Muscle of leg (tissue), 11 donors: Measurements from ENCODE around the gene NUBPL. TPM values are rescaled to one million over a fixed set of nuclear protein-coding genes. Genes with fewer than 3 reads are reported as not detected.

Source experiments
- DNase-seq: peaks from one replicate; pipeline ENCODE4 v3.0.0; 2013
- H3K27ac ChIP-seq: one replicate; pipeline ENCODE4 v1.5.1; 2013; ENCODE audit warnings: mild to moderate bottlenecking, low read length, control low read depth
- H3K27me3 ChIP-seq: one replicate; pipeline ENCODE4 v1.6.1; 2013; ENCODE audit warnings: low read length; ENCODE audit not compliant: control insufficient read depth, insufficient read depth
- H3K36me3 ChIP-seq: one replicate; pipeline ENCODE4 v1.6.1; 2013; ENCODE audit warnings: low read length; ENCODE audit not compliant: control insufficient read depth, insufficient read depth
- H3K4me1 ChIP-seq: one replicate; pipeline ENCODE4 v1.6.1; 2013; ENCODE audit warnings: low read length; ENCODE audit not compliant: control insufficient read depth, insufficient read depth
- H3K4me3 ChIP-seq: one replicate; pipeline ENCODE4 v1.5.1; 2013; ENCODE audit warnings: low read length, control low read depth
- H3K9me3 ChIP-seq: replicated peaks from 2 replicates; pipeline ENCODE4 v1.6.1; 2013; ENCODE audit warnings: low read depth, low read length; ENCODE audit not compliant: control insufficient read depth
- WGBS: methylation state at CpG from one replicate; pipeline ENCODE4 v1.1.5; 2013; ENCODE audit warnings: missing lambda C conversion rate; ENCODE audit not compliant: insufficient coverage; 5-methylcytosine and 5-hydroxymethylcytosine counted together
- polyA plus RNA-seq, 8 donors: library from polyadenylated mRNA; unstranded; fragments of 120-200 nt; gene quantifications; one replicate each; pipeline versions ENCODE4 v1.2.1 to v1.2.3, GENCODE V29; 2013; ENCODE audit warnings: inconsistent platforms in 1 of 8, low replicate concordance in 1 of 8; ENCODE audit not compliant: insufficient read length in 8 of 8, insufficient read depth in 1 of 8
- total RNA-seq: library from RNA; stranded (reverse); fragments of 120-200 nt; gene quantifications from one replicate; pipeline ENCODE4 v1.2.4, GENCODE V29; 2013

The NUBPL gene
- total and polyA plus RNA-seq, 9 donors: 7.2 to 11.2 (median 8.2) TPM

DNA sequence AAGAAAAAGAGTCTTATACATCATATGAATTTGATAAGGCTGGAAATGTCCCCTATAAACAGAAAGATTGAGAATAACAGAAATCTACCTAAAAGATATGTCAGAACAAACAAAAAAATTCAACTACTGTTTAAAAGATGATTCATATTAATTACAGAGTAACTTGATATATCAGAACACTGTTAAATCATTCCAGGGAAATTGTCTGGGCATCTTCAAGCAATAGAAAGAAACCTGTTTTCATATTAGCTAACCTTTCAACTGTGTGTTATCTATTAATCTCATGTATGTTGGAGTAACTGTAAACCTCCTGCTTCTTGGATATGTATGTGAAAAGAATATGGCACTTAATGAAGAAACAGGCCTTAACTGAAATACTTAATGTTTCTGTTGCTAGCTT lies 96.7 kb downstream of the NUBPL start:
- no peak for DNase-seq
- H3K36me3 ChIP-seq: no peaks in the 10 kb centered on the region
- no peak overlapping the region for H3K4me3 ChIP-seq
- no peaks in the 10 kb centered on the region for H3K27me3 ChIP-seq
- H3K27ac ChIP-seq: no peak overlapping the region
- H3K9me3 ChIP-seq: peaks cover 4% of the 10 kb centered on the region
- H3K4me1 ChIP-seq: no peaks in the 10 kb centered on the region

DNA sequence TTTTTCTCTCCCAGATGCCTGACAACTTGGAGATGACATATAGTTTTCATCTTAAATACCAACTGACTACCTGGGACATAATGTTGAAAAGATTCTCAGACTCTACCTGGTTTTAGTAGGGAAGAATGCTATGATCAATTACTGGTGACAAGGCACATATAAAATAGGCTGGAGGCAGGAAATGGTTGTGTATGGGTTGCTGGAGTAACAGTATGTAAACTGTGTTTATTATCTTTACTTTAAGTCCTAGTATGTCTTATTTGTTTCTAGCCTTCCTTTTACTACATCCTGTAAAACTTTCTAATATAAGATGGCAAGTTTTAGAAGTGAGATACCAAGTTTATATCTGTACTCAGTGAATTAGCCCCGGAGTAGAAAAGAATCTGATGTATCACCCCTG lies 98.1 kb downstream of the NUBPL start:
- peak; percentile 2 for DNase-seq

DNA sequence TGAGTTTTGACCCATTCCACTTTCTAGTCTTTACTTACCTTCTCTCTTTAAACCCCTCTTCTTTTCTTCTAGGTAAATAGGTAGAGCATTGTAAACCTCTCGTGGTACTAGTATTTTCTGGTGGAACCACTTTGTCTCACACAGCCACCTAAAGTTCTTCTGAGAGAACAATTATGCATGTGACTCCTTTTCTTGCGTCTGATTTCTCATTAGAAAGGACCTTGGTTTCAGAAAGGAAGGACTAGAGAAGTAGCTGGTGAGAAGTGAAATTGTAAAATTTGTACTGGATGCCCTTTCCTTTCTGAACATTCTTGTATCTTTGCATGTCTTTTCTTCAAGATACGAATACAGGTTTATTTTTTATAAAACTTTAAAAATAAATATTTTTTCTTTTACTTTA lies 99.0 kb downstream of the NUBPL start:
- Histone ChIP-seq H3K4me3 (no peak overlapping the region), H3K27ac (no peak overlapping the region), H3K27me3 (no peaks in the 10 kb centered on the region), H3K9me3 (peaks cover 3% of the 10 kb centered on the region), H3K4me1 (no peaks in the 10 kb centered on the region), H3K36me3 (no peaks in the 10 kb centered on the region)
- DNase-seq: no peak
- WGBS: no CpG with 5 or more reads among the region's 3 CpGs

More for the DNA sequence above, 98.1 kb downstream of the NUBPL start:
- H3K27me3 ChIP-seq: no peaks in the 10 kb centered on the region
- no CpG with 5 or more reads among the region's 1 CpG for WGBS
- H3K27ac ChIP-seq: no peak overlapping the region
- no peak overlapping the region for H3K4me3 ChIP-seq
- no peaks in the 10 kb centered on the region for H3K36me3 ChIP-seq
- no peaks in the 10 kb centered on the region for H3K9me3 ChIP-seq
- no peaks in the 10 kb centered on the region for H3K4me1 ChIP-seq

DNA sequence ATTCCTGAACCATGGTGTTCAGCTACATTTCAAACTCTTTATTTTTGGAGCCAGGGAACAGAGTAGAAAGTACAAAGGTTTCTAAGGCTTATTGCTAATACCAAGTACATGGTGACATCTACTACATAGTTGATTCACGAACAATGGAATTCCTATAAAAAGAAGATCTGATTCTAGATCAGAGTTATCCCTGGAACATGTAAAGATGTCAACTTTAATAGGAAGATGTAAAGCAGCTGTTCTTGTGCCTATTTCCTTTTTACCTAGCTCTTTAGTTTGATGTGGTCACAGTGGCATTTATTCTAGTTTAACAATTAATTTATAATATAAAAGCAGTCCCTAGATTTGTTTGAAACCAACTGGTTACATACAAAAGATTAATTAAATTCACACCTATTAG lies 99.5 kb downstream of the NUBPL start:
- Histone ChIP-seq H3K4me3 (no peak overlapping the region), H3K4me1 (no peaks in the 10 kb centered on the region), H3K27me3 (no peaks in the 10 kb centered on the region), H3K36me3 (no peaks in the 10 kb centered on the region), H3K27ac (no peak overlapping the region), H3K9me3 (peaks cover 3% of the 10 kb centered on the region)
- no CpG with 5 or more reads among the region's 1 CpG for WGBS
- no peak for DNase-seq

DNA sequence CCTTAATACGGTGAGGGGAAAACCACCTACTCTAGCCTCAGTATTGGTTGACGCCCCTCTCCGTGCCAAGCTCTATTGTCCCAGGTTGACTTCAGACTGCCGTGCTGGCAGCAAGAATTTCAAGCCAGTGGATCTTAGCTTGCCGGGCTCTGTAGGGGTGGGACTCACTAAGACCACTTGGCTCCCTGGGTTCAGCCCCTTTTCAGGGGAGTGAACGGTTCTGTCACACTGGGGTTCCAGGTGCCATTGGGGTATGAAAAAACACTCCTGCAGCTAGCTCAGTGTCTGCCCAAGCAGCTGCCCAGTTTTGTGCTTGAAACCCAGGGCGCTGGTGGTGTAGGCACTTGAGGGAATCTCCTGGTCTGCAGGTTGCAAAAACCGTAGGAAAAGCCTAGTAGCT lies 107.1 kb downstream of the NUBPL start:
- Histone ChIP-seq H3K4me3 (no peak overlapping the region), H3K9me3 (peaks cover 8% of the 10 kb centered on the region), H3K36me3 (no peaks in the 10 kb centered on the region), H3K27me3 (no peaks in the 10 kb centered on the region), H3K27ac (no peak overlapping the region), H3K4me1 (no peaks in the 10 kb centered on the region)
- 94% methylated on average over 7 of the region's 8 CpGs for WGBS
- DNase-seq: no peak

DNA sequence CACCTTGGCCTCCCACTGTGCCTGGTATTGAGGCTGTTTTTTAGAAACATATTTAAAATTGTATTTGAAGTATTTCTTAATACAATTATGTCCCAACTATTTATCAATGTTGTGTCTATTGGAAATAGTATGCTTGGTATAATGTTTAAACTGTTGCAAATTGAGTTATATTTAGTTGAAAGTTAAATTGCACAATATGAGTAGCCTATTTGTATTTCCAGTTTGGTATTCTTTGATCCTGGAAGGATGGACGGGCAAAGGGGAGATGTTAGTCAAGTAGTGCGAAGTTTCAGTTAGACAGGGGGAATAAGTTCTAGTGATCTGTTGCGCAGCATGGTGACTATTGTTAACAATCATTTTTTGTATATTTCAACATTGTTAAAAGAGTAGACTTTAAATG lies 111.5 kb downstream of the NUBPL start:
- no peaks in the 10 kb centered on the region for H3K4me1 ChIP-seq
- H3K4me3 ChIP-seq: no peak overlapping the region
- no peaks in the 10 kb centered on the region for H3K27me3 ChIP-seq
- no CpG with 5 or more reads among the region's 3 CpGs for WGBS
- no peaks in the 10 kb centered on the region for H3K36me3 ChIP-seq
- H3K27ac ChIP-seq: no peak overlapping the region
- no peak for DNase-seq
- peaks cover 5% of the 10 kb centered on the region for H3K9me3 ChIP-seq

DNA sequence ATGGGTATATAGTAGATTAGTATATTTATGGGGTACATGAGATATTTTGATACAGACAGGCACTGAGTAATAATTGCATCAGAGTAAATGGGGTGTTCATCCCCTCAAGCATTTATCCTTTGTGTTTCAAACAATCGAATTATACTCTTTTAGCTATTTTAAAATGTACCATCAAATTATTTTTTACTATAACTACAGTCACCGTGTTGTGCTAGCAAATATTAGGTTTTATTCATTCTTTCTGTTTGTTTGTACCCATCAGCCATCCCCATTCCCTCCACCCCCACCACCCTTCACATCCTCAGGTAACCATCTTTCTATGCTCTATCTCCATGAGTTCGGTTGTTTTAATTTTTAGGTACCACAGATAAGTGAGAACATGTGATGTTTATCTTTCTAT lies 115.8 kb downstream of the NUBPL start:
- no peak overlapping the region for H3K27ac ChIP-seq
- H3K36me3 ChIP-seq: peaks cover 2% of the 10 kb centered on the region
- H3K9me3 ChIP-seq: no peaks in the 10 kb centered on the region
- DNase-seq: no peak
- H3K4me1 ChIP-seq: no peaks in the 10 kb centered on the region
- no CpG with 5 or more reads among the region's 3 CpGs for WGBS
- no peak overlapping the region for H3K4me3 ChIP-seq
- no peaks in the 10 kb centered on the region for H3K27me3 ChIP-seq

DNA sequence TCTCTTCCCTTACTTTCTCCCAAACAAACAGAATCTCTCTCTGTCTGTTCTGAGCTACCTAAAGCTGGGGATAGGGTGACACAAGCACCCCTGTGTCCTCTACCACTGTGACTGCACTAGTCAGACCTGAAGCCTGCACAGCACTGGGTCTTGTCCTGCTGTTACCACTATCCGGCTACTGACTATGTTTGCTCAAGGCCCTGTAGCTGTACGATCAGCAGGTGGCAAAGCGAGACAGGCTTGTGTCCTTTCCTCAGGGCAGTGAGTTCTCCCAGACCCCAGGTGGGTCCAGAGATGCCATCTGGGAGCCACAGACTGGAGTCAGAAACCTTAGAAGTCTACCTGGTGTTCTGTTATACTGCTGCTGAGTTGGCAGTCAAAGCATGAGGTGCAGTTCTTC lies 116.4 kb downstream of the NUBPL start:
- Histone ChIP-seq H3K4me1 (no peaks in the 10 kb centered on the region), H3K4me3 (no peak overlapping the region), H3K36me3 (peaks cover 2% of the 10 kb centered on the region), H3K9me3 (no peaks in the 10 kb centered on the region), H3K27ac (no peak overlapping the region), H3K27me3 (no peaks in the 10 kb centered on the region)
- 94% methylated on average over 3 of the region's 3 CpGs for WGBS
- no peak for DNase-seq

DNA sequence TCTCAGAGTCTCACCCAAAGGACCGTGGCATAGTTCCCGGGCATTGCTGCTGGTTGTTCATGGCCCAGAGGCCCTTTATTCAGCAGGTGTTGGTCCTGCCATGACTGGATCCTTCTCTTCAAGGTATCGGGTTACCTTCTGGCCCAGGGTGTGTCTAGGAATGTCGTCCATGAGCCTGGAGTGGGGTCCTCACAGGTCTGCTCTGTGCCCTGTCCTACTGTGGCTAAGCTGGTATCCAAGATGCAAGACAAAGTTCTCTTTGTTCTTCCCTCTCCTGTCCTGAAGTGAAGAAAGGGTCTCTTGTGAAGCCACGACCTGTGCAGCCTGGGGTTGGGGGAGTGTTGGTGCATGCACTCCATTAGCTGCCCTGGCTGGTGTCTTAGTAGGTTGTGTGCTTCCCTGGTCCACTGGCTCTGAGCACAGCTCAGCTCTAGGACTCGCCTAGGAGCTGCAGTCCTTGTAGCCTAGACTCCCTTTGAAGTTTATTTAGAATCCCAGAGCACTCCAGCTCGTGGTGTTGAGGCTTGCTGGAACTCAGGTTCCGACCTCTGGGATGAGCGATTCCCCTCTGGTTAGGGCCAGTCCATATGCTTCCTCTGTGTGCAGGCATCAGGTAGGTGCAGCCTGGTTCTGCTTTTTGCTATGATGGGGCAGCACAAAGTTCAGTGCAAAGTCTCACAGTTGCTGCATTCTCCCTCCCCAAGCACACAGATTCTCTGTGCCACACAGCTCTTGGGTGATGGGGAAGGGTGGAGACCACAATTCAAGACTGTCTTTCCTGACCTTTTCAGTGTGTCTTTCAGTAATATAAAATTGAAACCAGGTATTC lies 117.4 kb downstream of the NUBPL start:
- H3K27me3 ChIP-seq: no peaks in the 10 kb centered on the region
- H3K27ac ChIP-seq: no peak overlapping the region
- no peak for DNase-seq
- peaks cover 2% of the 10 kb centered on the region for H3K9me3 ChIP-seq
- H3K4me3 ChIP-seq: no peak overlapping the region
- H3K4me1 ChIP-seq: no peaks in the 10 kb centered on the region
- WGBS: 87% methylated on average over 8 of the region's 9 CpGs
- peaks cover 2% of the 10 kb centered on the region for H3K36me3 ChIP-seq

DNA sequence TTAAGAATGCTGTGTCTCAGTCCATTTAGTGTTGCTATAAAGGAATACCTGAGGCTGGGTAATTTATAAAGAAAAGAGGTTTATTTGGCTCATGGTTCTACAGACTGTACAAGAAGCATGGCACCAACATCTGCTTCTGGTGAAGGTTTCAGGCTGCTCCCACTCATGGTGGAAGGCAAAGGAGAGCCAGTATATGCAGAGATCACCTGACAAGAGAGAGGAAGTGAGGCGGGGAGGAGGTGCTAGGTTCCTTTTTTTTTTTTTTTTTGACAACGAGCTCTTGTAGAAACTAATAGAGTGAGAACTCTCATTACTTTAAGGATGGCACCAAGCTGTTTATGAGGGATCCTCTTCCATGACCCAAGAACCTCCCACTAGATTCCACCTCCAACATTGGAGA lies 121.6 kb downstream of the NUBPL start:
- no peak overlapping the region for H3K27ac ChIP-seq
- peaks cover 2% of the 10 kb centered on the region for H3K36me3 ChIP-seq
- H3K9me3 ChIP-seq: peaks cover 4% of the 10 kb centered on the region
- DNase-seq: no peak
- no peak overlapping the region for H3K4me3 ChIP-seq
- H3K27me3 ChIP-seq: no peaks in the 10 kb centered on the region
- no CpG with 5 or more reads among the region's 2 CpGs for WGBS
- no peaks in the 10 kb centered on the region for H3K4me1 ChIP-seq

DNA sequence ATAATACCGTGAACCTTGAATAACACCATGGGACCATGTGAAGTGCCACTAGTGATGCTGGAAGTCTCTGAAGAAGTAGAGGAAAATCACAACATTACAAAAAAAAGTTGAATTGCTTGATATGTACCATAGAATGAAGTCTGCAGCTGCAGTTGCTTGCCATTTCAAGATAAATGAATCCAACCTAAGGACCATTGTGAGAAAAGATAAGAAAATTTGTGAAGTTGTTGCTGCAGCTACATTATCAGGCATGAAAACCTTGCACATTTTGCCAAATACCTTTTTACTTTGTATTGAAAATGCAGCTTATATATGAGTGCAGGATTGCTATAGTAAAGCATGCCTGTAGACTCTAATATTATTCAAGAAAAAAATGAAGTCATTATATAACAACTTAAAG lies 126.5 kb downstream of the NUBPL start:
- H3K4me1 ChIP-seq: no peaks in the 10 kb centered on the region
- no peaks in the 10 kb centered on the region for H3K36me3 ChIP-seq
- DNase-seq: no peak
- WGBS: no CpG with 5 or more reads among the region's 1 CpG
- H3K27me3 ChIP-seq: no peaks in the 10 kb centered on the region
- H3K9me3 ChIP-seq: peaks cover 3% of the 10 kb centered on the region
- no peak overlapping the region for H3K27ac ChIP-seq
- no peak overlapping the region for H3K4me3 ChIP-seq
